Raji (cell line): ENCODE results near the gene FGD3.

Experiments
- POLR2A ChIP-seq: IDR thresholded peaks from 2 replicates; pipeline ENCODE4 v1.6.1; 2011; ENCODE audit warnings: low read depth, low read length, control low read depth; ENCODE audit not compliant: insufficient read depth

The FGD3 gene

GRCh38 chr9:92952906-92953610 is 5.7 kb downstream of the FGD3 start:
- no peak for TF ChIP-seq POLR2A

- no peak for TF ChIP-seq POLR2A
These were observed 6.9 kb downstream of the FGD3 start for GRCh38 chr9:92954049-92954861.

GRCh38 chr9:92954886-92955285 is 7.6 kb downstream of the FGD3 start:
- TF ChIP-seq POLR2A = no peak

- no peak for TF ChIP-seq POLR2A
These were observed 13.4 kb downstream of the FGD3 start for GRCh38 chr9:92960561-92961290.

GRCh38 chr9:92961627-92962302 is 14.4 kb downstream of the FGD3 start:
- TF ChIP-seq POLR2A = no peak

GRCh38 chr9:92962303-92962649 is 15.0 kb downstream of the FGD3 start:
- TF ChIP-seq POLR2A = no peak

- TF ChIP-seq POLR2A = no peak
These were observed 15.5 kb downstream of the FGD3 start for GRCh38 chr9:92962846-92963245.

GRCh38 chr9:92963831-92964606 is 16.7 kb downstream of the FGD3 start:
- peak; percentile 74 for TF ChIP-seq POLR2A

GRCh38 chr9:92964607-92965060 is 17.3 kb downstream of the FGD3 start:
- TF ChIP-seq POLR2A = no peak

- TF ChIP-seq POLR2A = no peak
These were observed 17.9 kb downstream of the FGD3 start for GRCh38 chr9:92965061-92965758.

- TF ChIP-seq POLR2A = no peak
These were observed 18.6 kb downstream of the FGD3 start for GRCh38 chr9:92965759-92966517.

GRCh38 chr9:92966518-92966800 is 19.1 kb downstream of the FGD3 start:
- TF ChIP-seq POLR2A = no peak

- no peak for TF ChIP-seq POLR2A
These were observed 20.8 kb downstream of the FGD3 start for GRCh38 chr9:92968081-92968480.
